Urothelium cell line (cell line): ENCODE measurements around the gene TSNAXIP1.

ENCODE experiments used
- DNase-seq: peaks from one replicate; pipeline ENCODE4 v3.0.0; 2011; ENCODE audit warnings: low spot score, mixed read lengths
- FAIRE-seq: peaks from 2 replicates; lab custom pipeline; 2011; peaks lifted over from hg19 to GRCh38; lab: Jason Lieb, UNC

The TSNAXIP1 gene

DNA sequence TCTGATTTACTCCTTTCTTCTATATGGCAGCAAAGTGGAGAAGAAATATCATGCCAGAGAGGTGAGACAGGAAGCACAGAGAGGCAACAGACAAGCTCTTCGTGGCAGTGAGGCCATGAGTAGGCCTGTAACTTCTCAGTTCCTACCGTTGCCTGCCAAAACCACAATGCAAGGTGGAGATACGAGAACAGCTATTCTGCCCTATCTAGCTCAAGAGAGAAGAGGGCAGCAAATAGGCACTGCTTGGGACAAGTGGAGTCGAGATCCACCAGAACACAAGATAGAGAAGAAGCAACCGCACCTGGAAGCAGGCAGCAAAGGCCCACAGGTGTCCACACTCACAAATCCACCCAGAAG lies 25.1 kb upstream of the TSNAXIP1 start:
- no peak for DNase-seq
- FAIRE-seq, result no peak

GRCh38 chr16:67782567-67783352 lies 23.9 kb upstream of the TSNAXIP1 start:
- no peak for DNase-seq
- FAIRE-seq, result no peak

GRCh38 chr16:67783353-67783725 lies 23.4 kb upstream of the TSNAXIP1 start:
- no peak for DNase-seq

GRCh38 chr16:67786491-67786890 lies 20.2 kb upstream of the TSNAXIP1 start:
- no peak for FAIRE-seq
- no peak for DNase-seq

More at GRCh38 chr16:67783353-67783725, 23.4 kb upstream of the TSNAXIP1 start:
- FAIRE-seq, result no peak

DNA sequence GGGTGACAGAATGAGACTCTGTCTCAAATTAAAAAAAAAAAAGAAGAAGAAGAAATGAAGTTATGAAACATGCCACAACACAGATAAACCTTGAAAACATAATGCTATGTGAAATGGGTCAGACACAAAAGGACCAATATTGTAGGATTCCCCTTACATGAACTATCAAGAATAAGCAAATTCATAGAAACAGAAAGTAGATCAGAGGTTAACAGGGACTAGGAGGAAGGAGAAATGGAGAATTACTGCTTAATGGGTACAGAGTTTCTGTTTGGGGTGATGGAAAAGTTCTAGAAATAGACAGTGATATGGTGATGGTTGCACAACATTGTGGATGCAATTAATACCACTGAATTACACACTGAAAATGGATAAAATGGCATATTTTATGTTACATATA lies 16.6 kb upstream of the TSNAXIP1 start:
- no peak for FAIRE-seq
- DNase-seq, result no peak

- no peak for FAIRE-seq
- no peak for DNase-seq
Observed at GRCh38 chr16:67796099-67796718, 10.5 kb upstream of the TSNAXIP1 start.

DNA sequence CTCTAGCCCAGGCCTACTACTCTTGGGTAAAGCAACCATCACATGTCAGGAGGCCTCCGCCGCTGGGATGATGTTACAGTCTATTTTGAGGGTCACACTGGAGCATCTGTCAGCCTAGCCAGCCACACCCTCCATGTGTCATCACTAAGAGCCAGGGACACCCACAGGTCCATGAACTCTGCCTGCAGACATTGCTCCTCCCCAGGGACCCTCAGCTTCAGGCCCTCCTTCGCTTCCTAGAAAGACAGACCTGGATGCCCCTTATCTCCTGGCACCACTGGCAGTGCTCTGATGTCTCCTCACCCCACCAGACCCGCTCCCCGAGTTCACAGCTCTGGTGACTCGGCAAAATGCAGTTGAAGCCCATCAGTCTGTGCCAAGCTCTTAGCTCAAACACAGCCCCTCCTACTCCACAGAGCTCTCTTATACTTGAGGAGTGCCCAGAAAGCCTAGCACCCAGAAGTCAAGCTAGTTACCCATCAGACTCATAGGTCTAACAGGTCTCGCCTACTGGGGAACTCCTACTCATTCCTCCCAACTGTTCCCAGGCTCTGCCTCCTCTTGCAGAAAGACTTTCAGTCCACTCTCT lies 6.3 kb upstream of the TSNAXIP1 start:
- FAIRE-seq, result no peak
- no peak for DNase-seq

DNA sequence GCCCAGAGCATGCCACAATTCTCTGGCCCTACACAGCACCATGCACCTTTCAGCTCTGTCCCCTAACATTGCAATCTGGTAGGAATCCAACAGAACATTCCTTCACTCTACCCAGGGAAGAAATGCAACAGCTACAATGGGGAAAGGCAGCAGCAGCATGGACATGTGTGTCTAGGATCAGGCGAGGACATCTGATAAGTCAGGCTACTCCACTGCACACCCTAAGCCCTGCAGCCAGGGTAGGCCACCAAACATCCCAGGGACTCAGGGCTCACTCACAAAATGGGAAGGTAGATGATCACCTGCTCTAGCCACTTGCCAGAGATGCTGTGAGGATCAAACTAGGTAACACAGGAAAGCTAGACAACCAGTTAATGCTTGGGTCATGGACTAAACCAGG lies 5.4 kb upstream of the TSNAXIP1 start:
- FAIRE-seq (no peak), DNase-seq (no peak)

- FAIRE-seq (no peak), DNase-seq (no peak)
Observed at GRCh38 chr16:67801883-67802282, 4.8 kb upstream of the TSNAXIP1 start.

- DNase-seq (no peak), FAIRE-seq (no peak)
Observed at GRCh38 chr16:67803894-67804293, 2.8 kb upstream of the TSNAXIP1 start.

- no peak for FAIRE-seq
- DNase-seq, result no peak
Observed at GRCh38 chr16:67804853-67805542, 1.7 kb upstream of the TSNAXIP1 start.

GRCh38 chr16:67805718-67806427 lies 816 bp upstream of the TSNAXIP1 start:
- FAIRE-seq (no peak), DNase-seq (no peak)

GRCh38 chr16:67807148-67807682 lies 526 bp downstream of the TSNAXIP1 start:
- DNase-seq (no peak), FAIRE-seq (no peak)

DNA sequence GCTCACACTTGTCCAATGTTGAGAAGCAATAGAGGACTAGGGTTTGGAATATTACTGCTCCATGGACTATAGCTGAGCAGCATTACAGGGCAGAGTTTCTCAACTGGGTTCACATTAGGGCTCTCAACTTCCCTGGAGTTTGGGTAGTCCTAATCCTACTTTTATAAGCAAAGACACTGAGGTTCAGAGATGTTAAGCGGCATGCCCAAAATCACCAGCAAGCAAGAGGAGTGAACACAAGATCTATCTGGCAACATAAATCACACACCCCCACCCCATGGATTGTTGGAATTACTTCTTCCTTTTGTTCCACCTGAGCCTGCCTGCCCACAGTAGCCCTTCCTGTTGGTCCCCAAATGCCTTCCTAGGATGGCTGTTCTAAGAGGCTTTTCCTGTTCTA lies 5.2 kb downstream of the TSNAXIP1 start:
- no peak for FAIRE-seq
- no peak for DNase-seq

- no peak for FAIRE-seq
- no peak for DNase-seq
Observed at GRCh38 chr16:67814567-67814966, 7.9 kb downstream of the TSNAXIP1 start.

DNA sequence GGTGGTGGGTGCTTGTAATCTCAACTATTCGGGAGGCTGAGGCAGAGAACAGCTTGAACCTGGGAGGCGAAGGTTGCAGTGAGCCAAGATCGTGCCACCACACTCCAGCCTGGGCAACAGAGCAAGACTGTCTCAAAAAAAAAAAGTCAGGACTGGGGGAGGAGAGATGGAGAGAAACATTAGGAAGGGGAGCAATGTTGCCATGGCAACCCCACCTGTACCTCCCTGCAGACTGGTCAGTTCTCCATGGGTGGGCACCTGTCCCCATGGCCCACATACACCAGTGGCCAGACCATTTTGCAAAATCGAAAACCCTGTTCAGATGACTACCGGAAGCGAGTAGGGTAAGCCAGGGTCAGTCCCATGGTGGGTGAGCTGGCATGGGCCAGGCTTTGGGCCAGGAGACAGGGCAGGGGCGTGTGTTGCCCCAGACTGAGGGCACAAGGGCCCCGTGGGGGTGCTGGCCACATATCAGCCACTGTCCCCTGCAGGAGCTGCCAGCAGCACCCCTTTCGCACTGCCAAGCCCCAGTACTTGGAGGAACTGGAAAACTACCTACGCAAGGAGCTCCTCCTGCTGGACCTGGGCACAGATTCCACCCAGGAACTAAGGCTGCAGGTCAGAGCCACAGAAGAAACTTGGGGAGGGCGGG lies 14.0 kb downstream of the TSNAXIP1 start:
- FAIRE-seq, result no peak
- no peak for DNase-seq

- no peak for FAIRE-seq
- DNase-seq, result no peak
Observed at GRCh38 chr16:67822511-67822910, 15.8 kb downstream of the TSNAXIP1 start.

GRCh38 chr16:67825119-67825518 lies 18.4 kb downstream of the TSNAXIP1 start:
- FAIRE-seq (no peak), DNase-seq (no peak)

DNA sequence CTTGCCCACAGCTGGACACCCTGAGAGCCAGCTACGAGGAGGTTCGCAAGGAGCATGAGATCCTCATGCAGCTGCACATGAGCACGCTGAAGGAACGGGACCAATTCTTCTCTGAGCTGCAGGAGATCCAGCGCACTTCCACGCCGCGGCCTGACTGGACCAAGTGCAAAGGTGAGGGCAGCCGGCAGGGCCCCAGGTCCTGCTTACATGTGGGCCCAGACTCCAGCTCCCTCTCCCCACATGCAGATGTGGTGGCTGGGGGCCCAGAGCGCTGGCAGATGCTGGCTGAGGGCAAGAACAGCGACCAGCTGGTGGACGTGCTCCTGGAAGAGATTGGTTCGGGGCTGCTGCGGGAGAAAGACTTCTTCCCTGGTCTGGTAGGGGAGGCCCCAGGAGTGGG lies 19.2 kb downstream of the TSNAXIP1 start:
- FAIRE-seq, result no peak

GRCh38 chr16:67828651-67829050 lies 22.0 kb downstream of the TSNAXIP1 start:
- DNase-seq (no peak), FAIRE-seq (no peak)

More for the DNA sequence above, 19.2 kb downstream of the TSNAXIP1 start:
- no peak for DNase-seq
